Brain microvascular endothelial cell (primary cell): Measurements from ENCODE around the gene SNX25.

Source experiments
- DNase-seq: peaks from one replicate; pipeline ENCODE4 v3.0.0-alpha.2; 2020
- H3K27ac ChIP-seq: fragments of 250-450 bp; sonication (Bioruptor Pico); 2 replicates; pipeline ENCODE4 v1.5.1; 2020; ENCODE audit warnings: mild to moderate bottlenecking, moderate library complexity
- H3K27me3 ChIP-seq: fragments of 250-450 bp; sonication (Bioruptor Pico); replicated peaks from 2 replicates; pipeline ENCODE4 v1.5.1; 2020; ENCODE audit warnings: mild to moderate bottlenecking
- H3K36me3 ChIP-seq: fragments of 250-450 bp; sonication (Bioruptor Pico); replicated peaks from 2 replicates; pipeline ENCODE4 v1.5.1; 2020; ENCODE audit warnings: mild to moderate bottlenecking
- H3K4me3 ChIP-seq: 2 replicates; pipeline ENCODE4 v1.5.1; 2011; ENCODE audit warnings: low read depth, mild to moderate bottlenecking, control low read depth, low read length, moderate library complexity
- CTCF ChIP-seq: IDR thresholded peaks from 2 replicates; pipeline ENCODE4 v1.5.1; 2011; ENCODE audit warnings: low read depth, mild to moderate bottlenecking, moderate library complexity, low read length, control low read depth, inconsistent platforms; ENCODE audit errors: missing control alignments
- in situ Hi-C: cut with HindIII; loops from 2 replicates; pipeline ENCODE4 v1.10.0; 2017; ENCODE audit warnings: low sequenced_read_pairs, low pct_ligation_motif_present

The SNX25 gene

DNA sequence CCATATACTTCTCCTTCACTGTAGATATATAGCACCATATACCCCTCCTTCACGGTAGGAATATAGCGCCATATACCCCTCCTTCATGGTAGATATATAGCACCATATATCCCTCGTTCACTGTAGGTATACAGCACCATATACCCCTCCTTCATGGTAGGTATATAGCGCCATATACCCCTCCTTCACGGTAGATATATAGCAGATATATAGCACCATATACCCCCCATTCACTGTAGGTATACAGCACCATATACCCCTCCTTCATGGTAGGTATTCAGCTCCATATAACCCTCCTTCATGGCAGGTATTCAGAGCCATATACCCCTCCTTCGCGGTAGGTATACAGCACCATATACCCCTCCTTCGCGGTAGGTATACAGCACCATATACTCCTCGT, 12.5 kb downstream of the SNX25 start:
- no peaks in the 10 kb centered on the region for H3K27me3 ChIP-seq
- H3K4me3 ChIP-seq, result no peak overlapping the region
- no peak for TF ChIP-seq CTCF
- DNase-seq, result no peak
- no peak overlapping the region for H3K27ac ChIP-seq
- in situ Hi-C loops, result no loop called here
- no peaks in the 10 kb centered on the region for H3K36me3 ChIP-seq

- DNase-seq, result no peak
- H3K36me3 ChIP-seq, result no peaks in the 10 kb centered on the region
- no peaks in the 10 kb centered on the region for H3K27me3 ChIP-seq
- no peak overlapping the region for H3K27ac ChIP-seq
- in situ Hi-C loops, result no loop called here
- H3K4me3 ChIP-seq, result no peak overlapping the region
- no peak for TF ChIP-seq CTCF
These were observed 13.2 kb downstream of the SNX25 start for GRCh38 chr4:185222598-185222997.

DNA sequence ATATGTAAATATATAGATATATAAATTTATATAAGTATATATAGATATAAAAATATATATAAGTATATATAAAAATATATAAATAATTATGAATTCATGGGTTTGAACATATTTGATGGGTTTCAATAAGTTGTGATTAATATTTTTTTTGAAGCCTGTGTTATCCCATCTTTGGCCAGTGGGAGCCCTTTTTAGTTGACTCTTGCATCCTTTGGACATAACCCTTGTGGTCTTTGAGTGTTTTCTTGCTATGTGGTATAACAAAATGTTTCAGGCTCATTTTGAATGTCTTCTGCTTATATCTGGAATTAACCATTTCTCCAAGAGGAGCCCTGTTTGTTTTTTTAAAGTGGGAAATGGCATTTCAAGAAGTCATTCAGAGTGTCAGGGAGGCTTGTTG, 15.2 kb downstream of the SNX25 start:
- no peak overlapping the region for H3K4me3 ChIP-seq
- H3K27me3 ChIP-seq, result no peaks in the 10 kb centered on the region
- in situ Hi-C loops, result no loop called here
- no peak overlapping the region for H3K27ac ChIP-seq
- no peaks in the 10 kb centered on the region for H3K36me3 ChIP-seq
- DNase-seq, result no peak
- TF ChIP-seq CTCF, result peak; percentile 34

DNA sequence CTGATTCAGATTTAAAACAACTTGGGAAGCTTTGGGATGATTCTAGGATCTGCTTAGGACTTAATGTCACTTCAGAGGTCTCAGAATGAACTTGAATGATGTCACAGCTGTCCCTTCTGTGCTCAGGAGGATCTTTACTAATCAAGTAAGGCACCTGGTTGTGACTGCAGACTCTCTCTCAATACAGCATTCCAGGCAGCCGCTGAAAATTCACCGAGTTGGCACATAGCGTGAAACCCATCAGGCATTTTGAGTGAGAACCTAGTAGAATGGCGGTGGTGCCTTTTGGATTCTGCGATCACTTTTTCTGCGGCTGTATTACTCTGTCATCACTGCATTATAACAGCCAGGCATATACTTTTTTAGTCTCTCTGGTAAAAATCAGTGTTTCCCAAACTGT, 16.5 kb downstream of the SNX25 start:
- no peak overlapping the region for H3K27ac ChIP-seq
- no peak overlapping the region for H3K4me3 ChIP-seq
- in situ Hi-C loops, result no loop called here

DNA sequence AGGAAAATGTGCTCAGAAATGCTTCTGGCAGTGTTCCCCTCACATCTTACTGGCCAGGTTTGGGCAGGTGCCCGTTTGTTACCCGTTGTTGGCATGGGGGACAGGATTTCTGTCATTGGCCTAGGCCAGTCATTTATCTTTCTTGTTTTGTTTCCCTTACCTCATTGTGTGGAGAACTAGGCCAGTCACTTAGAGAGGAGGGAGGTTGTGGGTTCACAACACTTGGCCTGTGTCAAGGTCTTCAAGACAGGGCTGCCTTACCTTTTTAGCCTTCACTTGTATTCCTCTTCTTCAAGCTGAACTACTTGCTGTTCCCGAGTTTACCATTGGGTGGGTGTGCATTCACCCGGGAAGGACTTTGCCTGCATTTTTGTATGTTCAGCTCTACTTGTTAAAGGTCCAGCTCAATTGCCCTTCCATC, 17.7 kb downstream of the SNX25 start:
- Histone ChIP-seq H3K4me3 (no peak overlapping the region), H3K27ac (no peak overlapping the region), H3K27me3 (no peaks in the 10 kb centered on the region), H3K36me3 (no peaks in the 10 kb centered on the region)
- no peak for DNase-seq
- in situ Hi-C loops, result no loop called here
- TF ChIP-seq CTCF, result peak; percentile 48

More for the DNA sequence above, 16.5 kb downstream of the SNX25 start:
- no peak for DNase-seq
- H3K36me3 ChIP-seq, result no peaks in the 10 kb centered on the region
- no peak for TF ChIP-seq CTCF
- H3K27me3 ChIP-seq, result no peaks in the 10 kb centered on the region

GRCh38 chr4:185227713-185228278, 18.4 kb downstream of the SNX25 start:
- Histone ChIP-seq H3K27ac (no peak overlapping the region), H3K27me3 (no peaks in the 10 kb centered on the region), H3K4me3 (no peak overlapping the region), H3K36me3 (no peaks in the 10 kb centered on the region)
- DNase-seq, result no peak
- in situ Hi-C loops, result no loop called here
- no peak for TF ChIP-seq CTCF
